Endodermal cell (in vitro differentiated cells): ENCODE data around the gene ACVR1B. TPM values are rescaled to one million over a fixed set of nuclear protein-coding genes. Genes with fewer than 3 reads are reported as not detected.

ENCODE experiments used
- DNase-seq: peaks from one replicate; pipeline ENCODE4 v3.0.0-alpha.2; 2017
- H3K27ac ChIP-seq: 2 replicates; pipeline ENCODE4 v1.5.1; 2013; ENCODE audit warnings: mild to moderate bottlenecking, low read depth, low read length, moderate library complexity
- H3K27me3 ChIP-seq: 2 replicates; pipeline ENCODE4 v1.6.1; 2013; ENCODE audit warnings: mild to moderate bottlenecking, low read length, moderate library complexity; ENCODE audit not compliant: insufficient read depth, control insufficient read depth, poor library complexity, severe bottlenecking
- H3K36me3 ChIP-seq: 2 replicates; pipeline ENCODE4 v1.7.0; 2013; ENCODE audit warnings: mild to moderate bottlenecking, low read length, moderate library complexity; ENCODE audit not compliant: control insufficient read depth, insufficient read depth
- H3K4me1 ChIP-seq: one replicate; pipeline ENCODE4 v1.7.0; 2013; ENCODE audit warnings: low read length; ENCODE audit not compliant: control insufficient read depth, insufficient read depth
- H3K4me3 ChIP-seq: 2 replicates; pipeline ENCODE4 v1.5.1; 2013; ENCODE audit warnings: mild to moderate bottlenecking, low read length, moderate library complexity
- H3K9ac ChIP-seq: 2 replicates; pipeline ENCODE4 v1.6.1; 2013; ENCODE audit warnings: mild to moderate bottlenecking, low read length, moderate library complexity; ENCODE audit not compliant: poor library complexity, severe bottlenecking; ENCODE audit errors: extremely low read depth
- H3K9me3 ChIP-seq: 2 replicates; pipeline ENCODE4 v1.6.1; 2013; ENCODE audit warnings: mild to moderate bottlenecking, low read length, moderate library complexity; ENCODE audit not compliant: control insufficient read depth
- H3K27ac Mint-ChIP-seq: 2 replicates; pipeline ENCODE4 v1.8.0; 2020; ENCODE audit warnings: mixed read lengths
- H3K27me3 Mint-ChIP-seq: 2 replicates; pipeline ENCODE4 v1.8.0; 2021; ENCODE audit warnings: mild to moderate bottlenecking, mixed read lengths; ENCODE audit not compliant: insufficient read depth
- H3K36me3 Mint-ChIP-seq: 2 replicates; pipeline ENCODE4 v1.8.0; 2020; ENCODE audit warnings: low read depth, mixed read lengths
- H3K4me1 Mint-ChIP-seq: 2 replicates; pipeline ENCODE4 v1.8.0; 2020; ENCODE audit warnings: mixed read lengths
- H3K4me3 Mint-ChIP-seq: 2 replicates; pipeline ENCODE4 v1.8.0; 2020; ENCODE audit warnings: mild to moderate bottlenecking, moderate library complexity, mixed read lengths
- H3K9me3 Mint-ChIP-seq: 2 replicates; pipeline ENCODE4 v1.8.0; 2020; ENCODE audit warnings: mild to moderate bottlenecking, mixed read lengths
- CTCF ChIP-seq: fragments of 200-600 bp; sonication (generic); conservative IDR thresholded peaks from 2 replicates; pipeline ENCODE4 v1.5.0; 2021; ENCODE audit warnings: antibody characterized with exemption, mild to moderate bottlenecking
- WGBS, 2 experiments: methylation state at CpG; one replicate each; pipeline versions ENCODE4 v1.1.5 to v1.1.7; 2013; ENCODE audit warnings: missing lambda C conversion rate in 2 of 2, mixed read lengths in 1 of 2; ENCODE audit not compliant: insufficient coverage in 1 of 2, insufficient read length in 1 of 2; 5-methylcytosine and 5-hydroxymethylcytosine counted together
- total RNA-seq, 2 donors: library from RNA; stranded (reverse); fragmentation: NEBNext Ultra II Directional in 1 of 2; extraction: Animal tissue kit (Norgen Biotek cat#: 25700) in 1 of 2; gene quantifications; 2 replicates in 1 of 2; 3 replicates in 1 of 2; pipeline ENCODE4 v1.2.1, GENCODE V29; 2021

Gene ACVR1B
- total RNA-seq, 2 donors from 2014 or later = 48.6 to 59.3 TPM

GRCh38 chr12:51994539-51994820 lies 43.0 kb downstream of the ACVR1B start:
- TF ChIP-seq CTCF = no peak
- Mint-ChIP-seq H3K27me3 (no peaks in the 10 kb centered on the region), H3K4me3 (no peak overlapping the region), H3K27ac (no peak overlapping the region), H3K36me3 (peaks cover 74% of the 10 kb centered on the region), H3K9me3 (no peaks in the 10 kb centered on the region), H3K4me1 (no peaks in the 10 kb centered on the region)
- Histone ChIP-seq H3K27ac (no peak overlapping the region), H3K4me3 (no peak overlapping the region), H3K4me1 (no peaks in the 10 kb centered on the region), H3K27me3 (no peaks in the 10 kb centered on the region), H3K9ac (no peak overlapping the region), H3K9me3 (no peaks in the 10 kb centered on the region), H3K36me3 (peaks cover 68% of the 10 kb centered on the region)
- WGBS, 2 experiments = 95 to 98% methylated on average over 8 to 17 of the region's 17 CpGs
- DNase-seq = no peak

GRCh38 chr12:51994959-51995358 lies 43.5 kb downstream of the ACVR1B start:
- no peaks in the 10 kb centered on the region for H3K9me3 ChIP-seq
- Mint-ChIP-seq H3K36me3 (peaks cover 76% of the 10 kb centered on the region), H3K27me3 (no peaks in the 10 kb centered on the region), H3K4me1 (no peaks in the 10 kb centered on the region), H3K4me3 (no peak overlapping the region), H3K27ac (no peak overlapping the region), H3K9me3 (no peaks in the 10 kb centered on the region)
- no peaks in the 10 kb centered on the region for H3K27me3 ChIP-seq
- DNase-seq = no peak
- TF ChIP-seq CTCF = no peak
- H3K36me3 ChIP-seq = peaks cover 72% of the 10 kb centered on the region
- no peak overlapping the region for H3K27ac ChIP-seq
- H3K4me1 ChIP-seq = no peaks in the 10 kb centered on the region
- WGBS, 2 experiments = 95 to 100% methylated on average over 2 to 4 of the region's 4 CpGs
- no peak overlapping the region for H3K4me3 ChIP-seq
- no peak overlapping the region for H3K9ac ChIP-seq

- H3K9ac ChIP-seq = no peak overlapping the region
- H3K4me1 ChIP-seq = no peaks in the 10 kb centered on the region
- WGBS, 2 experiments = 87 to 91% methylated on average over 4 to 5 of the region's 5 CpGs
- no peaks in the 10 kb centered on the region for H3K27me3 ChIP-seq
- H3K36me3 ChIP-seq = peaks cover 68% of the 10 kb centered on the region
- no peak for DNase-seq
- no peak for TF ChIP-seq CTCF
- no peak overlapping the region for H3K4me3 Mint-ChIP-seq
- H3K4me3 ChIP-seq = no peak overlapping the region
- no peak overlapping the region for H3K27ac ChIP-seq
- no peaks in the 10 kb centered on the region for H3K4me1 Mint-ChIP-seq
- H3K9me3 ChIP-seq = no peaks in the 10 kb centered on the region
- H3K9me3 Mint-ChIP-seq = no peaks in the 10 kb centered on the region
- no peak overlapping the region for H3K27ac Mint-ChIP-seq
- H3K27me3 Mint-ChIP-seq = no peaks in the 10 kb centered on the region
- H3K36me3 Mint-ChIP-seq = peaks cover 73% of the 10 kb centered on the region
Measured at GRCh38 chr12:51997136-51997535, 45.6 kb downstream of the ACVR1B start.
